Epithelial cell of proximal tubule (primary cell): ENCODE data around the gene PPP1R2. TPM values are rescaled to one million over a fixed set of nuclear protein-coding genes. Genes with fewer than 3 reads are reported as not detected.
"Not testable (repeated sequence)": the region's sequence is repeated elsewhere in the genome, so short reads cannot be mapped to it uniquely, and the experiment has no call there.

ENCODE experiments used
- DNase-seq: peaks from one replicate; pipeline ENCODE4 v3.0.0-alpha.2; 2011; ENCODE audit warnings: low read depth
- H3K4me3 ChIP-seq: 2 replicates; pipeline ENCODE4 v1.5.1; 2011; ENCODE audit warnings: low read depth, mild to moderate bottlenecking, low read length
- CTCF ChIP-seq: conservative IDR thresholded peaks from 2 replicates; pipeline ENCODE4 v1.5.1; 2012; ENCODE audit warnings: low read depth, mild to moderate bottlenecking, low read length
- total RNA-seq: library from RNA; depleted of rRNA; stranded (reverse); fragments of >200 nt; gene quantifications from 2 replicates; pipeline ENCODE4 v1.2.3, GENCODE V29; 2015

The PPP1R2 gene
- 34.9 and 43.5 TPM in 2 replicates for total RNA-seq

- TF ChIP-seq CTCF, result no peak
- H3K4me3 ChIP-seq, result peak within 1 kb of the TSS; percentile 81
- no peak for DNase-seq
Observed at GRCh38 chr3:195542698-195543499, at the start of gene PPP1R2. TSS of gene PPP1R2 (minus strand) at chr3:195543325. CDS start at chr3:195543025, 300 bp downstream.

- H3K4me3 ChIP-seq, result no peak overlapping the region
- DNase-seq, result no peak
- no peak for TF ChIP-seq CTCF
Observed at GRCh38 chr3:195591852-195592251, 48.7 kb upstream of the PPP1R2 start.

GRCh38 chr3:195591220-195591619 is 48.1 kb upstream of the PPP1R2 start:
- DNase-seq, result no peak
- TF ChIP-seq CTCF, result no peak

GRCh38 chr3:195590381-195590780 is 47.3 kb upstream of the PPP1R2 start:
- DNase-seq, result not testable (repeated sequence)

More at GRCh38 chr3:195591220-195591619, 48.1 kb upstream of the PPP1R2 start:
- H3K4me3 ChIP-seq, result no peak overlapping the region

GRCh38 chr3:195589796-195590195 is 46.7 kb upstream of the PPP1R2 start:
- H3K4me3 ChIP-seq, DNase-seq: not testable (repeated sequence)

More at GRCh38 chr3:195590381-195590780, 47.3 kb upstream of the PPP1R2 start:
- not testable (repeated sequence) for H3K4me3 ChIP-seq

- DNase-seq, result no peak
- H3K4me3 ChIP-seq, result no peak overlapping the region
- no peak for TF ChIP-seq CTCF
Observed at GRCh38 chr3:195587824-195588223, 44.7 kb upstream of the PPP1R2 start.

- no peak for TF ChIP-seq CTCF
- no peak overlapping the region for H3K4me3 ChIP-seq
- DNase-seq, result no peak
Observed at GRCh38 chr3:195587406-195587805, 44.3 kb upstream of the PPP1R2 start.

- TF ChIP-seq CTCF, result no peak
- DNase-seq, result no peak
- no peak overlapping the region for H3K4me3 ChIP-seq
Observed at GRCh38 chr3:195584543-195584870, 41.4 kb upstream of the PPP1R2 start.
